HG02642 (cell line): ENCODE data around the gene PHF19.

ENCODE experiments used
- ATAC-seq: cut with Tn5 transposase; IDR thresholded peaks from one replicate; pipeline ENCODE4 v1.9.1; 2021; ENCODE audit warnings: mild to moderate bottlenecking; ENCODE audit not compliant: unreplicated experiment, poor library complexity

The PHF19 gene

DNA sequence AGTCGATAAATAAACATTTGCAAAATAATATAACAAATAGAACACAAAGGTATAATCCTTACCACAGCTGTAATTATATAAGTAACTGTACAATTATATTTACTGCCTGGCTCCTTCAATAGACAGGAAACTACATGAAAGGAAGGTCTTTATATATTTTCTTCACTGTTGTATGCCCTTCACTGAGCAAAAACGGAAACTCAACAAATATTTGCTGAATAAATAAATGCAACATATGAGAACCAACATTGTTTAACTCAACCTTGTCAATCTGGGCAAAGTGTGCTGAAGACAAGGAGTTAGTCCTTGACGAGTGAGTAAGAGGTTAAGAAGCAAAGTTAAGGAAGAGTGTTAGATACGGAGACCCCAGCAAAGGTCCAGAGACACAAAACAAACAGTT, 56.9 kb downstream of the PHF19 start:
- ATAC-seq, result no peak

GRCh38 chr9:120818595-120818994, 58.4 kb downstream of the PHF19 start:
- no peak for ATAC-seq

- no peak for ATAC-seq
These were observed 61.9 kb downstream of the PHF19 start for GRCh38 chr9:120815075-120815474.

- no peak for ATAC-seq
These were observed 68.1 kb downstream of the PHF19 start for GRCh38 chr9:120808931-120809330.

DNA sequence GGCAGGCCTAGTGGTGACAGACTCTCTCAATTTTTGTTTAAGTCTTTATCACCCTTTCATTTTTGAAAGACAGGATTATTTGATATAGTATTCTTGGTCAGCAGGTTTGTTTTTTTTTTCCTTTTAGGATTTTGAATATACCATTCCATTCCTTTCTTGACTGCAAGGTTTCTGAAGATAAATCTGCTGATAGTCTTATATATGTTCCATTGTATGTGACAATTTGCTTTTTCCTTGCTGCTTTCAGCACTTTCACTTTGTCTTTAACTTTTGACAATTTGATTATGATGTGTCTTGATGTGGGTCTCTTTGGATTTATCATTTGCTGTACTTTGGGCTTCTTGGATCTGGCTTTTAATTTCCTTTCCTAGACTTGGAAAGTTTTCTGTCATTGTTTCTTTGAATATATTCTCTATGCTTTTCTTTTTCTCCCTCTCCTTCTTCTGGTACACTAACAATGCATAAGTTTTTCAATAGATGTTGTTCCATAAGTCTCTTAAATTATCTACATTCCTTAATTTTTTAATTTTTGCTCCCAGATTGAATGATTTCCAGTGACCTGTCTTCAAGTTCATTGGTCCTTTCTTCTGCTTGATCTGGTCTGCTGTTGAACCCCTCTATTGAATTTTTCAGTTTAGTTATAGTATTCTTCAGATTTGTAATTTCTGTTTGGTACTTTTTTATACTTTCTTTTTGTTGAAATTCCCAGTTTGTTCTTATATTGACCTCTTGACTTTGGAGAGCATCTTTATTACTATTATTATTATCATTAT, 69.2 kb downstream of the PHF19 start:
- ATAC-seq, result no peak
